ENCODE results near the gene TMBIM1. TPM values are rescaled to one million over a fixed set of nuclear protein-coding genes. Genes with fewer than 3 reads are reported as not detected.

TMBIM1 gene
- polyA plus RNA-seq, 1 experiment, result 91.4 TPM

DNA sequence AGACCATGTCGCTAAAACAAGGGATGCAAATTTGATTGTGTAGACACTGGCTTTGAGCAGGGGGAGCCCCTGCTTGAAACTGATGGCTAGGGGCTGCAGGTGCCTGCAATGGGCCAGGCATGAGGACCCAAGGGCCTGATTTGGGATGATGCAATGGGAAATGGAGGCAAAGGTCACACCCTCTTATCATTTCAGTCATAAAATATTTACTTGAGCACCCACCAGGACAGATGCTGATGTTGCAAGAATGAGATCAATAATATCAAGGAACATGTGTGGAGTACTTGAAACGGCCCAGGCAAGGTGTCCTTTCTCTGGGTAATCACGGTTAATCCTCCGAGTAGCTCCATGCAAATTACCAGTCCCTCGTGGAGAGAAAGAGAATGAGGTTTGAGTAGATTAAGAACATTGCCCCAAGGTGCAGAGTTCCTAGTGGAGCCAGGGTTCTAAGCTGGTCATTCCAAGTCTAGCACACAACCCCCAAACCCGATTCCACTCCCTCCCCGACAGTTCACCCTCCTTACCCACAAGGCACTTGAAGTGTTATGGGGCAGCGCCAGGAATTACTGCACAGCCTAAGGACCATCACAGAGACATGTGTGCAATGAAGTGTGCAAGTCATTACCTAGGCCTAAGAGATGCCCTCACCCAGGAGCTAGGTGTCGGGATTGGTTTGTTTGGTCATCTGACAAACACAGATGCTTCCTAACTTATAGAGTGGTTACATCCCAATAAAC, 14.0 kb upstream of the TMBIM1 start:
- Histone ChIP-seq H3K27ac (ENCODE audit: low read depth, low read length) (no peak overlapping the region), H3K9me3 (ENCODE audit: control insufficient read depth, insufficient read depth, low read length) (no peaks in the 10 kb centered on the region), H3K27me3 (ENCODE audit: control insufficient read depth, insufficient read depth, low read length) (peaks cover 10% of the 10 kb centered on the region), H3K4me3 (ENCODE audit: low read depth, low read length) (no peak overlapping the region)
- no peak for TF ChIP-seq CTCF (IDR thresholded peaks at IDR 0.05; ENCODE audit: low read depth, low read length)
- no peak for DNase-seq (ENCODE audit: low read depth, low spot score)
- POLR2A ChIA-PET, result interaction anchor here (0.6 kb wide), 1 partner anchor 84 kb away, joined by 4 read pairs; no protein-coding TSS in a partner anchor
- CTCF ChIA-PET, result interaction anchor here (0.6 to 0.8 kb wide), 2 partner anchors 14 kb away, joined by 3 to 4 read pairs; no protein-coding TSS in a partner anchor

- POLR2A ChIA-PET, result no interaction called here
- H3K9me3 ChIP-seq (ENCODE audit: control insufficient read depth, insufficient read depth, low read length), result no peaks in the 10 kb centered on the region
- TF ChIP-seq CTCF (IDR thresholded peaks at IDR 0.05; ENCODE audit: low read depth, low read length), result no peak
- peaks cover 10% of the 10 kb centered on the region for H3K27me3 ChIP-seq (ENCODE audit: control insufficient read depth, insufficient read depth, low read length)
- no peak overlapping the region for H3K27ac ChIP-seq (ENCODE audit: low read depth, low read length)
- CTCF ChIA-PET, result interaction anchor here (4.3 kb wide), 1 partner anchor 52 kb away, joined by 67 read pairs; the partner anchor contains the start of gene CATIP
- no peak for DNase-seq (ENCODE audit: low read depth, low spot score)
- no peak overlapping the region for H3K4me3 ChIP-seq (ENCODE audit: low read depth, low read length)
Measured at GRCh38 chr2:218305383-218305782, 13.1 kb upstream of the TMBIM1 start.

- Histone ChIP-seq H3K9me3 (ENCODE audit: control insufficient read depth, insufficient read depth, low read length) (no peaks in the 10 kb centered on the region), H3K4me3 (ENCODE audit: low read depth, low read length) (no peak overlapping the region), H3K27ac (ENCODE audit: low read depth, low read length) (no peak overlapping the region), H3K27me3 (ENCODE audit: control insufficient read depth, insufficient read depth, low read length) (peaks cover 3% of the 10 kb centered on the region)
- ChIA-PET POLR2A (no interaction called here), CTCF (interaction anchor here (0.5 to 5.1 kb wide), 27 partner anchors 8 to 532 kb away, joined by 3 to 67 read pairs (median 6); partner anchors contain the start of genes CATIP, CTDSP1, PNKD and TMBIM1)
- TF ChIP-seq CTCF (IDR thresholded peaks at IDR 0.05; ENCODE audit: low read depth, low read length), result peak; percentile 95
- DNase-seq (ENCODE audit: low read depth, low spot score), result peak; percentile 66
Measured at GRCh38 chr2:218301176-218301819, 9.0 kb upstream of the TMBIM1 start.

GRCh38 chr2:218300141-218300540, 7.8 kb upstream of the TMBIM1 start:
- CTCF ChIA-PET, result interaction anchor here (0.5 to 5.1 kb wide), 3 partner anchors 28 to 283 kb away, joined by 3 to 49 read pairs (median 5); no protein-coding TSS in a partner anchor
- Histone ChIP-seq H3K27ac (ENCODE audit: low read depth, low read length) (no peak overlapping the region), H3K4me3 (ENCODE audit: low read depth, low read length) (no peak overlapping the region), H3K9me3 (ENCODE audit: control insufficient read depth, insufficient read depth, low read length) (no peaks in the 10 kb centered on the region), H3K27me3 (ENCODE audit: control insufficient read depth, insufficient read depth, low read length) (no peaks in the 10 kb centered on the region)
- no peak for DNase-seq (ENCODE audit: low read depth, low spot score)
- no peak for TF ChIP-seq CTCF (IDR thresholded peaks at IDR 0.05; ENCODE audit: low read depth, low read length)
- POLR2A ChIA-PET, result no interaction called here
